Fibroblast of skin of scalp (primary cell): ENCODE data around the gene SORD.
"Not testable (repeated sequence)": the region's sequence is repeated elsewhere in the genome, so short reads cannot be mapped to it uniquely, and the experiment has no call there.

Experiments
- DNase-seq: peaks from one replicate; pipeline ENCODE4 v3.0.0-alpha.2; 2013

The SORD gene

DNA sequence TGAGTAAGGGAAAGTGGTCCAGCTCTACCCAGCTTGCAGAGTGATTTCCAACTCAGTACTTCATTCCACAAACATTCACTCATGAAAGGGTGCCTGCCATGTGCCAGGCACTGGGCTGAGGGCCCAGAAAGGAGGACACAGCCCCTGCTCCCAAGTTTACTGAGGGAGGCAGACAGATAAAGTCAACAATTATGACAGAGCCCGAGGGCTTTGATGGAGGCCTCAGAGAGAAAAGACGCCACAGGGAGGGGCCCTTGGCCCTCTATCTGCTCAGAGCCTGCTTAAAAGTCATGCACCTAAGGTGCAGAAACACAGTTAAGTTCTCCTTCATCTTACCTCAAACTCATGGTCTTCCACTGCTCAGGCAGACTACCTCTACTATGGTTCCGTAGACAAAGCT, 1.7 kb downstream of the SORD start:
- DNase-seq = not testable (repeated sequence)

DNA sequence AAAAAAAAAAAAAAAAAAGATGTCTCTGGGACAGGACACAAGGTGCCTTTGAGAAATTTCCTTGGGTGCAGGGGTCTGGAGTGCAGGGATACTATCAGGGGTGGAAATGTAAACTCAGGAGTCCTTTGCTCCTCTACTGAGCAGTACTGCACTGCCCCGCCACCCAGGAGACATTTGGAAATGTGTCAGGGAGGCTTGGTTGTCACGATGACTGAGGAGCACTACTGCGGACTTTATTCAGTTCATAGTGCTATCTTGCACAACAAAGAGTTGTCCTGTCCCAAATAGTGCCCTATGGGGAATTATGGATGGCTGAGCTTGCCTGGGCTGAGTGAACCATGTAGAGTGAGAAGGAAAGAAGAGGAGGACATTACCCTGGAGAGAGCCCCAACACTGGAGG, 2.6 kb downstream of the SORD start:
- not testable (repeated sequence) for DNase-seq

- no peak for DNase-seq
Observed at GRCh38 chr15:45026651-45027190, 3.7 kb downstream of the SORD start.

DNA sequence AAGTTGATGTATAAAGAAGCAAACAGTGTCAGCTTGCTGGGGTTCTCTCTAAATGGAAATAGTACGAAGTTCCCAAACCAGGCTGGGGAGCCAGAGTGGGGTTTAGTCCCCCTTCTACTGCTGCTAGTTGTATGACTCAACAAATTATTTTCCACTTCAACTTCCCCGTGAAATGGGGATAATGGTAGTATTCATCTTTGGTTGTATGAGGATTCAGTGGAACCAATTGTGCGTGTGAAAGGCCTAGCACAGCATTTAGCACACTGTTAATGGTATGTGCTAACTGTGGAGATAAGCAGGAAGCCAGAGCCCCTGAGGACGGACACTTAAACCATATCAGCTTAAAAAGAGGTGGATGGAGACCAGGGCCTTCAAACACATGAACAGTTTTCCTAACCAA, 4.2 kb downstream of the SORD start:
- no peak for DNase-seq

DNA sequence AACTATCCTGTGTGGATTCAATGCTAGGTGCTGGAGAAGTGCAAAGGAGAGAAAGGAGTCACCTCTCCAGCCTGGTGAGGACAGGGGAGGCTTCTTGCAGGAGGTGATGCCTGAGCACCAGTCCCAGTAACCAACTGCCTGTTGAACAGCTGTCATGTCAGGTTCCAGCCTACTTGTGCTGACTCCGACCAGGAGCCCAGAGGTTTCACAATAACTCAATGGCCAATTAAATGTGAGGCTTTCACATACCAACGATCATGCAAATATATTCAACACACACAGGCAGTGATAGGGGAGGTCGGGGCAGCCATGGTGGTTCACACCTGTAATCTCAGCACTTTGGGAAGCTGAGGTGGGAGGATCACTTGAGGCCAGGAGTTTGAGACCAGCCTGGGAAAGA, 7.7 kb downstream of the SORD start:
- DNase-seq = no peak

GRCh38 chr15:45031522-45032028, 8.6 kb downstream of the SORD start:
- not testable (repeated sequence) for DNase-seq

GRCh38 chr15:45032501-45032900, 9.5 kb downstream of the SORD start:
- DNase-seq = not testable (repeated sequence)

- DNase-seq = not testable (repeated sequence)
Observed at GRCh38 chr15:45034087-45034486, 11.1 kb downstream of the SORD start.

DNA sequence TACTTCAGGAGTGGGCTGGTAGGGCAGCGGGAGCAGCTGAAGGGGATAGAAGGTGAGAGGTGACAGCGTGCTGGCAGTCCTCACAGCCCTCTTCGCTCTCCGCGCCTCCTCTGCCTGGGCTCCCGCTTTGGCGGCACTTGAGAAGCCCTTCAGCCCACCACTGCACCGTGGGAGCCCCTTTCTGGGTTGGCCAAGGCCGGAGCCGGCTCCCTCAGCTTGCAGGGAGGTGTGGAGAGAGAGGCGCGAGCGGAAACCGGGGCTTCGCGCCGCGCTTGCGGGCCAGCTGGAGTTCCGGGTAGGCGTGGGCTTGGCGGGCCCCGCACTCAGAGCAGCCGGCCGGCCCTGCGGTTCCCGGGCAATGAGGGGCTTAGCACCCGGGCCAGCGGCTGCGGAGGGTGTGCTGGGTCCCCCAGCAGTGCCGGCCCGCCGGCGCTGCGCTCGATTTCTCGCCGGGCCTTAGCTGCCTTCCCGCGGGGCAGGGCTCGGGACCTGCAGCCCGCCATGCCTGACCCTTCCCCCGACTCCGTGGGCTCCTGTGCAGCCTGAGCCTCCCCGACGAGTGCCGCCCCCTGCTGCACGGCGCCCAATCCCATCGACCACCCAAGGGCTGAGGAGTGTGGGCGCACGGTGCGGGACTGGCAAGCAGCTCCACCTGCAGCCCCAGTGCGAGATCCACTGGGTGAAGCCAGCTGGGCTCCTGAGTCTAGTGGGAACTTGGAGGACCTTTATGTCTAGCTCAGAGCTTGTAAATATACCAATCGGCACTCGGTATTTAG, 11.8 kb downstream of the SORD start:
- DNase-seq = not testable (repeated sequence)

GRCh38 chr15:45036812-45037781, 14.1 kb downstream of the SORD start:
- peak; percentile 61 for DNase-seq

- no peak for DNase-seq
Observed at GRCh38 chr15:45037936-45038335, 14.9 kb downstream of the SORD start.

- DNase-seq = not testable (repeated sequence)
Observed at GRCh38 chr15:45040396-45040795, 17.4 kb downstream of the SORD start.

- not testable (repeated sequence) for DNase-seq
Observed at GRCh38 chr15:45041538-45041937, 18.5 kb downstream of the SORD start.

GRCh38 chr15:45042859-45043258, 19.9 kb downstream of the SORD start:
- not testable (repeated sequence) for DNase-seq

- DNase-seq = not testable (repeated sequence)
Observed at GRCh38 chr15:45044270-45044669, 21.3 kb downstream of the SORD start.

- not testable (repeated sequence) for DNase-seq
Observed at GRCh38 chr15:45048449-45048793, 25.4 kb downstream of the SORD start.

GRCh38 chr15:45048794-45049631, 26.0 kb downstream of the SORD start:
- no peak for DNase-seq

- no peak for DNase-seq
Observed at GRCh38 chr15:45050587-45050986, 27.6 kb downstream of the SORD start.

- DNase-seq = not testable (repeated sequence)
Observed at GRCh38 chr15:45052676-45053075, 29.7 kb downstream of the SORD start.

GRCh38 chr15:45058690-45059675, 36.0 kb downstream of the SORD start:
- not testable (repeated sequence) for DNase-seq

DNA sequence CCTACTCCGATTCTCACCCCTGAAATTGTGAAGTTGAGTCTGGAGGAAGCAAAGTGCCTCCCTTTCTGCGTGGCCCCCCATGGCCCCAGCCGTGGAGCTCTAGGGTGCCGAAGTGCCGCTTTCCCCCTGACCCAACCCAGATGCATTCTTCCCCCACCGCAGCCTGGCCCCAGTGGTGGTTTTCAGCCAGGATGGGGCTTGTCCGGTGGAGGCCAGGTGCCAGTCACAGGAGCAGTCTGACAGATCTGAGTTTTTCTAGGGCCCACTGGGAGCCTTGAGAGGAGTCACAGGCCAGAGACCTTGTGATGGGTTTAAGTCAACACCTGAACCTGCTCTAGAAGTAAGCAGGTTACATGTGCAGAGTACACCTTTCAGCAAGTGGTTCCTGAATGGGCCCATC, 39.3 kb downstream of the SORD start:
- DNase-seq = not testable (repeated sequence)
